Transverse colon (tissue), 3 donors: ENCODE data around the gene CTU1.

Source experiments
- CTCF ChIP-seq, 5 experiments: fragments of 200-600 bp in 3 of 5; fragments of 450-650 bp in 2 of 5; sonication (generic) in 3 of 5; IDR thresholded peaks; 1 replicate in 2 of 5; 2 replicates in 3 of 5; pipeline ENCODE4 v1.5.1; 2016 to 2017; ENCODE audit warnings: antibody characterized with exemption in 5 of 5, inconsistent platforms in 3 of 5, mild to moderate bottlenecking in 2 of 5, moderate library complexity in 1 of 5
- EP300 ChIP-seq: sonication (generic); formaldehyde crosslinking; IDR thresholded peaks from one replicate; pipeline ENCODE4 v1.6.1; 2017; ENCODE audit warnings: antibody characterized with exemption, low read depth
- POLR2A ChIP-seq: fragments of 450-650 bp; IDR thresholded peaks from one replicate; pipeline ENCODE4 v1.6.1; 2016; ENCODE audit warnings: antibody characterized with exemption, mild to moderate bottlenecking, moderate library complexity

- TF ChIP-seq POLR2A (no peak), CTCF (IDR thresholded peaks at IDR 0.05) (no peak), EP300 (no peak)
These were observed 41.6 kb downstream of the CTU1 start for GRCh38 chr19:51066393-51067186.
